GM21529 (cell line): ENCODE data around the gene UNKL.

Experiments
- ATAC-seq: cut with Tn5 transposase; IDR thresholded peaks from one replicate; pipeline ENCODE4 v1.9.1; 2021; ENCODE audit not compliant: unreplicated experiment

UNKL gene

GRCh38 chr16:1356061-1356900 is 58.2 kb downstream of the UNKL start:
- ATAC-seq: no peak

GRCh38 chr16:1355591-1355990 is 58.9 kb downstream of the UNKL start:
- ATAC-seq: no peak

- ATAC-seq: no peak
Observed at GRCh38 chr16:1354815-1355540, 59.5 kb downstream of the UNKL start.

- ATAC-seq: peak; percentile 74
Observed at GRCh38 chr16:1351582-1352362, 62.7 kb downstream of the UNKL start, which contains the start of the genes GNPTG and TSR3. GNPTG (plus strand) TSS chr16:1351931; CDS start chr16:1351966, 35 bp downstream. TSR3 (minus strand) TSS chr16:1351878; CDS start chr16:1351804, 74 bp downstream.

- peak; percentile 4 for ATAC-seq
Observed at GRCh38 chr16:1351215-1351581, 63.3 kb downstream of the UNKL start.

- no peak for ATAC-seq
Observed at GRCh38 chr16:1350691-1351090, 63.8 kb downstream of the UNKL start.

GRCh38 chr16:1349951-1350350 is 64.6 kb downstream of the UNKL start:
- no peak for ATAC-seq

GRCh38 chr16:1349351-1349750 is 65.2 kb downstream of the UNKL start:
- ATAC-seq: no peak

GRCh38 chr16:1348926-1349325 is 65.6 kb downstream of the UNKL start:
- no peak for ATAC-seq

GRCh38 chr16:1348441-1348840 is 66.1 kb downstream of the UNKL start:
- ATAC-seq: no peak

GRCh38 chr16:1347962-1348361 is 66.5 kb downstream of the UNKL start:
- ATAC-seq: no peak

GRCh38 chr16:1347286-1347855 is 67.1 kb downstream of the UNKL start:
- no peak for ATAC-seq

GRCh38 chr16:1346422-1347285 is 67.8 kb downstream of the UNKL start:
- ATAC-seq: no peak

GRCh38 chr16:1345651-1346421 is 68.7 kb downstream of the UNKL start:
- ATAC-seq: no peak

- no peak for ATAC-seq
Observed at GRCh38 chr16:1345087-1345486, 69.4 kb downstream of the UNKL start.

GRCh38 chr16:1344499-1344898 is 70.0 kb downstream of the UNKL start:
- ATAC-seq: no peak

- no peak for ATAC-seq
Observed at GRCh38 chr16:1343428-1344242, 70.9 kb downstream of the UNKL start.
